Progenitor cell of endocrine pancreas (in vitro differentiated cells): ENCODE measurements around the gene LHX1. TPM values are rescaled to one million over a fixed set of nuclear protein-coding genes. Genes with fewer than 3 reads are reported as not detected.

Experiments used
- DNase-seq: peaks from one replicate; pipeline ENCODE4 v3.0.0; 2021; ENCODE audit warnings: low spot score; ENCODE audit not compliant: unreplicated experiment
- H3K27ac Mint-ChIP-seq: 2 replicates; pipeline ENCODE4 v1.8.0; 2021; ENCODE audit warnings: mild to moderate bottlenecking, moderate library complexity, mixed read lengths
- H3K27me3 Mint-ChIP-seq: 2 replicates; pipeline ENCODE4 v1.8.0; 2021; ENCODE audit warnings: mixed read lengths
- H3K36me3 Mint-ChIP-seq: 2 replicates; pipeline ENCODE4 v1.8.0; 2022; ENCODE audit warnings: mixed read lengths; ENCODE audit not compliant: insufficient read depth
- H3K4me1 Mint-ChIP-seq: 2 replicates; pipeline ENCODE4 v1.8.0; 2021; ENCODE audit warnings: low read depth, mixed read lengths
- H3K4me3 Mint-ChIP-seq: 2 replicates; pipeline ENCODE4 v1.8.0; 2021; ENCODE audit warnings: low read depth, mild to moderate bottlenecking, moderate library complexity, mixed read lengths
- H3K9me3 Mint-ChIP-seq: 2 replicates; pipeline ENCODE4 v1.8.0; 2021; ENCODE audit warnings: low read depth, mixed read lengths
- total RNA-seq: library from RNA; stranded (reverse); gene quantifications from 2 replicates; pipeline ENCODE4 v1.2.1, GENCODE V29; 2021
- TF ChIP-seq, protein P1 (sequence below): fragments of 200-600 bp; sonication (generic); IDR thresholded peaks from one replicate; pipeline ENCODE4 v1.5.0; 2021; ENCODE audit warnings: antibody characterized with exemption, mild to moderate bottlenecking; ENCODE audit not compliant: unreplicated experiment

LHX1 gene
- total RNA-seq, 1 donor from 2014 or later: 2.0 TPM

DNA sequence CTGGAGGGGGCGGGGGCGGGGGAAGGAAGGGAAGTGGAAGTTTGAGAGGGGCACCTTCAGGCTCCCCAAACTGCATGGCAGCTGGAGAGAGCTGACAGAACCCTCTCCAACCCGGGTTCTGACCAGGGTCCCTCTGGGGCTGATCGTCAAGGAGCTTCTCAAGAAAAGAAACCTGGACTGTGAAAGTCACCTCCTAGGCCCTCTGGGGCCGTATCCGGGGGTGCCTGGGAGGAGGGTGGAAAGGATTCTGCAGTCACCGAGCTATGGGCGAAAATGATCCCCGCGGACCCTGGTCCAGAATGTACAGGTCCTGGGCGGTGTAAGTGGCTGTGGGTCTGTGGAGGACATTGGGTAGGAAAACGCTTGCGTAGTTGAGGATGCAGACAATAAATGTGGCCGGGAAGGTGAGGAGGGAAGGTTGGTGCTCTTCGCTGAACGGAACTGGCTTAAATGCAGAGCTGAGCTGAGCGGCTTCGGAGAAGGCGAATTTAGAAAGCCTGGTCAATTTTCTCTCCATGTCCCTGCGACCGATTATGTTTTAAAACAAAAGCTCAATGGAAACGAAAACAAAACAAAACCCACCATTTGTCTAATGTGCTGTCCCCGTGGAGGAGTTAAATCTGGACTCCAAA lies 3.6 kb upstream of the LHX1 start:
- Mint-ChIP-seq H3K4me3 (no peak overlapping the region), H3K27me3 (peaks cover 96% of the 10 kb centered on the region), H3K9me3 (no peaks in the 10 kb centered on the region), H3K36me3 (no peaks in the 10 kb centered on the region), H3K27ac (no peak overlapping the region), H3K4me1 (peaks cover 44% of the 10 kb centered on the region)
- TF ChIP-seq, protein P1, sequence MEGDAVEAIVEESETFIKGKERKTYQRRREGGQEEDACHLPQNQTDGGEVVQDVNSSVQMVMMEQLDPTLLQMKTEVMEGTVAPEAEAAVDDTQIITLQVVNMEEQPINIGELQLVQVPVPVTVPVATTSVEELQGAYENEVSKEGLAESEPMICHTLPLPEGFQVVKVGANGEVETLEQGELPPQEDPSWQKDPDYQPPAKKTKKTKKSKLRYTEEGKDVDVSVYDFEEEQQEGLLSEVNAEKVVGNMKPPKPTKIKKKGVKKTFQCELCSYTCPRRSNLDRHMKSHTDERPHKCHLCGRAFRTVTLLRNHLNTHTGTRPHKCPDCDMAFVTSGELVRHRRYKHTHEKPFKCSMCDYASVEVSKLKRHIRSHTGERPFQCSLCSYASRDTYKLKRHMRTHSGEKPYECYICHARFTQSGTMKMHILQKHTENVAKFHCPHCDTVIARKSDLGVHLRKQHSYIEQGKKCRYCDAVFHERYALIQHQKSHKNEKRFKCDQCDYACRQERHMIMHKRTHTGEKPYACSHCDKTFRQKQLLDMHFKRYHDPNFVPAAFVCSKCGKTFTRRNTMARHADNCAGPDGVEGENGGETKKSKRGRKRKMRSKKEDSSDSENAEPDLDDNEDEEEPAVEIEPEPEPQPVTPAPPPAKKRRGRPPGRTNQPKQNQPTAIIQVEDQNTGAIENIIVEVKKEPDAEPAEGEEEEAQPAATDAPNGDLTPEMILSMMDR: no peak
- no peak for DNase-seq

DNA sequence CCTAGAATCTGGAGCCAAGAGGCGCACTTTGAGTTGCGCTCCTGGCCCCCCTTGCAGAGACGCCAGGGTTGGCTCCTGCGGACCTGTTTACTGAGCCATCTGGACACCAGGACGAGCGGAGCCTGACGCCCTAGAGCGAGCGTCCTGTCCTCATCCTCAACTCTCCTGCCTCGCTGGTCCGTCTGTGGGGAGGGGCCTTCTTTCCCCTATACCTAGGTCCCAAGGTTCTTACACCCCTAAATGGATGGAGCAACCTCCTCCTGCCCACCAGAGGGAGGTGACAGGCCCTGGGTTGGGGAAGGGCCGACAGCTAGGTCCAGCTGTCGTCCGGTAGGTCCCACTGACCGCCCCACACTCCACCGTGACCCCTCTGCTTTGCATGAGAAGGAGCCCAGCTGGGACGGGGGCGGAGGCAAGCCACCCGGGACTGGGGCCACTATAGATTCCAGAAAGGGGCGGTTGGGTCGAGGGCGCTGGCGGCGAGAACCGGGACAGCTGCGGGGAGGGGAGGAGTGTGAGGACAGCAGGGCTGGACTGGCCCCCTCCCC lies 3.1 kb upstream of the LHX1 start:
- no peak for DNase-seq
- no peak overlapping the region for H3K27ac Mint-ChIP-seq

DNA sequence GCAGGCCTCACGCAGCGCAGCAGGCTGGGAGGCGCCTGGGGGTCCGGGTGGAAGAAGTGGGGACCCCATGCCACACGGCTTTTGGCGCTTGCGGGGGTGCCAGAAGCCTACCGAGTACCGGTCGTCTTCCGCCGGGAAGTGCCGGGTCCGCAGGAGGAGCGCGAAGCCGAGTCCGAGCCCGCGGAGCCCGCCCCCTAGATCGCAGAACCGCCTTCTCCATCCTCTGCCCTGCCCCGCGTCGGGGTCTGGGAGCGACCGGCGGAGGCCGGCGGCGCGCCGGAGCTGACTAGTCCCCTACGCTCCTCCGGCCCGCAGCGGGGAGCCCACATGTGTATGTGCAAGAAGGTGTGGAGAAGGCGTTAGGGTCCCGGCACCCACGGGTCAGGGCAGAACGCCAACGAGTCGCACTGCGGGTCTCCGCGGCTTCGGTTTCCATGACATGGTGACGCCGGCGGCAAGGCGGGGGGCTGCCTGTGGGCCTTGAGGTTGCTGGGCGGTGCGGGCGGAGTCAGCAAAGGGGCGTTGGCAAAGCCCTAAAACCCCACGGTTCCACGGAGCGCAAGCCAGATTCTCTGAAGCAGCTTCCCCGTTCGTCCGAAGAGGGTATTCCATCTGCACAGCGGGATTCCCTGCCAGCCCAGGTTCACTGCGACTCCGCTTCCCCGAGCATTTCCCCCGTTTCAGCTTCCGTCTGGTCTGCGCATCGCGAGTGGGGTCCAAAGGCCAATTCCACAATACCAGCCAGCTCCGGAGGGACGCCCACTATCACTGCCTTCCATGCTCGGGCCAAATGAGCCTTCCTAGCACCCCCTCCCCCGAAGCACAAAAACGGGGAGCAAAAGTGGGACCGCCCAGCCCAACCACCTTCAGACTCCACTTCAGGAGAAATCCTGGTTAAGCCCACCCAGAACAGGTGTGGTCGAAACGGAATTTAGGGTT lies 2.3 kb upstream of the LHX1 start:
- H3K4me3 Mint-ChIP-seq: peak overlapping the region; percentile 65
- no peak overlapping the region for H3K27ac Mint-ChIP-seq
- TF ChIP-seq, protein P1: no peak
- peaks cover 96% of the 10 kb centered on the region for H3K27me3 Mint-ChIP-seq
- H3K36me3 Mint-ChIP-seq: no peaks in the 10 kb centered on the region
- DNase-seq: no peak
- H3K9me3 Mint-ChIP-seq: no peaks in the 10 kb centered on the region
- peaks cover 46% of the 10 kb centered on the region for H3K4me1 Mint-ChIP-seq

More for the DNA sequence above, 3.1 kb upstream of the LHX1 start:
- Mint-ChIP-seq H3K36me3 (no peaks in the 10 kb centered on the region), H3K4me3 (peak overlapping the region; percentile 31), H3K27me3 (peaks cover 96% of the 10 kb centered on the region), H3K4me1 (peaks cover 44% of the 10 kb centered on the region), H3K9me3 (no peaks in the 10 kb centered on the region)
- TF ChIP-seq, protein P1: peak; percentile 14

DNA sequence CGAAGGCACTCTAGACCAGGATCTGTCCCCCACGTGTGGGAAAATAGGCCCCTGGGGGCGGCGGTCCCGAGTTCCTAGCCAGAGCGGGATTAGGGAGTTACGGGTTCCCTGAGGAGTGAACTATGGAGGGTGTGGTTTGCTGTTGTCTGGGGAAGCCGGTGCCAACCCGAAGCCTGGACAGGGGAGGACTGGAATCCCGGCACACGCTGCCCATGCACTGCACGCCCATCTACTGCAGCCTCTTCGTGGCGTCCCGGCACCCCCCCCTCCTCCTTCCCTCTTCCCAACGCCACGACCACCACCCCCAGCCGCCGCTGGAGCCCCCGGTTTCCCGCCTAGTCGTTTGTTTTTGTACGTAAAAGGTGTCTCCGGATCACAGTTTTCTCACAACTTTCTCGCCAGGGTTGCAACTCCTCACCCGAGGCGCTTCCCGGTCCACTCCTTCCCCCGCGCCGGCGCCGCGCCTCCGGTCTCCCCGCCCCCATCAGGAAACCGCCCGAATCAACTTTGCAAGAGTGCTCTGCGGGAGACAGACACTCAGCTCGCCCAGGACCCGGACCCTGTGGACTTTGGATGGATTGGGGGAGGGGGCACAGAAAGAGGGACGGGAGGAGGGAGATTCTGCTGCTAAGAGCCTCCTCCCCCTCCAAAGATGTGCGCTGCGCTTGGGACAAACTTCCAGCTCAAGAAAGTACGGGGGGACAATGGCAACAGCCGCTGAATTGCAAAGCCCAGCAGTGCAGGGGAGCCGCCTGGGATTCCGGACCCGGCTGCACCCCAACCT lies 1.4 kb upstream of the LHX1 start:
- peak overlapping the region; percentile 65 for H3K4me3 Mint-ChIP-seq
- H3K27me3 Mint-ChIP-seq: peaks cover 96% of the 10 kb centered on the region
- H3K27ac Mint-ChIP-seq: no peak overlapping the region
- no peaks in the 10 kb centered on the region for H3K36me3 Mint-ChIP-seq
- H3K9me3 Mint-ChIP-seq: no peaks in the 10 kb centered on the region
- peaks cover 46% of the 10 kb centered on the region for H3K4me1 Mint-ChIP-seq
- no peak for DNase-seq
- TF ChIP-seq, protein P1: no peak
